ENCODE results near the gene NDFIP1. TPM values are rescaled to one million over a fixed set of nuclear protein-coding genes. Genes with fewer than 3 reads are reported as not detected.

NDFIP1 gene
- total RNA-seq, 1 donor from 2014 or later: 70.5 TPM

GRCh38 chr5:142069606-142070399, 38.8 kb upstream of the NDFIP1 start:
- Histone ChIP-seq H3K36me3 (no peaks in the 10 kb centered on the region), H3K4me3 (no peak overlapping the region), H3K27me3 (ENCODE audit: low read depth) (no peaks in the 10 kb centered on the region), H3K4me1 (no peaks in the 10 kb centered on the region), H3K27ac (no peak overlapping the region), H3K9me3 (no peaks in the 10 kb centered on the region)
- TF ChIP-seq, protein P1, sequence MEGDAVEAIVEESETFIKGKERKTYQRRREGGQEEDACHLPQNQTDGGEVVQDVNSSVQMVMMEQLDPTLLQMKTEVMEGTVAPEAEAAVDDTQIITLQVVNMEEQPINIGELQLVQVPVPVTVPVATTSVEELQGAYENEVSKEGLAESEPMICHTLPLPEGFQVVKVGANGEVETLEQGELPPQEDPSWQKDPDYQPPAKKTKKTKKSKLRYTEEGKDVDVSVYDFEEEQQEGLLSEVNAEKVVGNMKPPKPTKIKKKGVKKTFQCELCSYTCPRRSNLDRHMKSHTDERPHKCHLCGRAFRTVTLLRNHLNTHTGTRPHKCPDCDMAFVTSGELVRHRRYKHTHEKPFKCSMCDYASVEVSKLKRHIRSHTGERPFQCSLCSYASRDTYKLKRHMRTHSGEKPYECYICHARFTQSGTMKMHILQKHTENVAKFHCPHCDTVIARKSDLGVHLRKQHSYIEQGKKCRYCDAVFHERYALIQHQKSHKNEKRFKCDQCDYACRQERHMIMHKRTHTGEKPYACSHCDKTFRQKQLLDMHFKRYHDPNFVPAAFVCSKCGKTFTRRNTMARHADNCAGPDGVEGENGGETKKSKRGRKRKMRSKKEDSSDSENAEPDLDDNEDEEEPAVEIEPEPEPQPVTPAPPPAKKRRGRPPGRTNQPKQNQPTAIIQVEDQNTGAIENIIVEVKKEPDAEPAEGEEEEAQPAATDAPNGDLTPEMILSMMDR (IDR thresholded peaks at IDR 0.05): no peak
- ATAC-seq (no peak), DNase-seq (no peak)
- intact Hi-C loops (cut with DNase I): no loop called here

GRCh38 chr5:142070734-142071133, 37.8 kb upstream of the NDFIP1 start:
- Histone ChIP-seq H3K27me3 (ENCODE audit: low read depth) (no peaks in the 10 kb centered on the region), H3K4me3 (no peak overlapping the region), H3K9me3 (no peaks in the 10 kb centered on the region), H3K27ac (no peak overlapping the region), H3K4me1 (no peaks in the 10 kb centered on the region), H3K36me3 (no peaks in the 10 kb centered on the region)
- intact Hi-C loops (cut with DNase I): no loop called here
- TF ChIP-seq, protein P1 (IDR thresholded peaks at IDR 0.05): no peak
- ATAC-seq (no peak), DNase-seq (no peak)

- H3K27me3 ChIP-seq (ENCODE audit: low read depth): no peaks in the 10 kb centered on the region
- intact Hi-C loops (cut with DNase I): no loop called here
Observed at GRCh38 chr5:142072488-142072887, 36.1 kb upstream of the NDFIP1 start.

GRCh38 chr5:142073362-142073988, 35.1 kb upstream of the NDFIP1 start:
- TF ChIP-seq, protein P1 (IDR thresholded peaks at IDR 0.05): no peak

More at GRCh38 chr5:142072488-142072887, 36.1 kb upstream of the NDFIP1 start:
- no peak for ATAC-seq
- no peak overlapping the region for H3K27ac ChIP-seq
- DNase-seq: no peak
- TF ChIP-seq, protein P1 (IDR thresholded peaks at IDR 0.05): no peak
- no peaks in the 10 kb centered on the region for H3K36me3 ChIP-seq
- H3K9me3 ChIP-seq: no peaks in the 10 kb centered on the region
- H3K4me1 ChIP-seq: no peaks in the 10 kb centered on the region
- H3K4me3 ChIP-seq: no peak overlapping the region

DNA sequence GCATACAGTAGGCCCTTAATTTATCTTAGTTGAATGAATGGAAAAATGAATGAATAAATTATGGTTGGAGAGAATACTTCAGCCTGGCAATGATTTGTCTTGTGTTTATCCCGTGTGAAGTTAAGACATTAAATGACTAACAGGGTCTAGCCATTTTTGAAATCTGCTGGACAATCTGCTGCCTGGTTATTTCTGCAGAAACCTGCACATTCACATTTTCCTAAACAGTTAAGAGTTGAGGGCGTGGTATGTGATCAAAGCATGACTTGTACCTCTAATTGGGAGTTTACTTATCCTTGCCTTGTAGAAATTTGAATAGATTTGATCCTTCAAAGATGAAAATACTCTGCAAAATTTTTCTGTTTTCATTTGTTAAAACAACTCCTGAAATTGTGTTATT, 34.6 kb upstream of the NDFIP1 start:
- no peak overlapping the region for H3K4me3 ChIP-seq
- H3K9me3 ChIP-seq: no peaks in the 10 kb centered on the region
- H3K36me3 ChIP-seq: no peaks in the 10 kb centered on the region
- TF ChIP-seq, protein P1 (IDR thresholded peaks at IDR 0.05): no peak
- no peak overlapping the region for H3K27ac ChIP-seq
- ATAC-seq (no peak), DNase-seq (no peak)
- intact Hi-C loops (cut with DNase I): no loop called here
- H3K4me1 ChIP-seq: no peaks in the 10 kb centered on the region
- no peaks in the 10 kb centered on the region for H3K27me3 ChIP-seq (ENCODE audit: low read depth)

More at GRCh38 chr5:142073362-142073988, 35.1 kb upstream of the NDFIP1 start:
- no peaks in the 10 kb centered on the region for H3K36me3 ChIP-seq
- H3K4me1 ChIP-seq: no peaks in the 10 kb centered on the region
- H3K27me3 ChIP-seq (ENCODE audit: low read depth): no peaks in the 10 kb centered on the region
- H3K9me3 ChIP-seq: no peaks in the 10 kb centered on the region
- no peak for ATAC-seq
- intact Hi-C loops (cut with DNase I): no loop called here
- H3K27ac ChIP-seq: no peak overlapping the region
- DNase-seq: no peak
- H3K4me3 ChIP-seq: no peak overlapping the region
